Endodermal cell (in vitro differentiated cells): ENCODE results near the gene FBXW9. TPM values are rescaled to one million over a fixed set of nuclear protein-coding genes. Genes with fewer than 3 reads are reported as not detected.
"Not testable (repeated sequence)": the region's sequence is repeated elsewhere in the genome, so short reads cannot be mapped to it uniquely, and the experiment has no call there.

Experiments
- DNase-seq: peaks from one replicate; pipeline ENCODE4 v3.0.0-alpha.2; 2017
- H3K27ac ChIP-seq: 2 replicates; pipeline ENCODE4 v1.5.1; 2013; ENCODE audit warnings: mild to moderate bottlenecking, low read depth, low read length, moderate library complexity
- H3K27me3 ChIP-seq: 2 replicates; pipeline ENCODE4 v1.6.1; 2013; ENCODE audit warnings: mild to moderate bottlenecking, low read length, moderate library complexity; ENCODE audit not compliant: insufficient read depth, control insufficient read depth, poor library complexity, severe bottlenecking
- H3K36me3 ChIP-seq: 2 replicates; pipeline ENCODE4 v1.7.0; 2013; ENCODE audit warnings: mild to moderate bottlenecking, low read length, moderate library complexity; ENCODE audit not compliant: control insufficient read depth, insufficient read depth
- H3K4me1 ChIP-seq: one replicate; pipeline ENCODE4 v1.7.0; 2013; ENCODE audit warnings: low read length; ENCODE audit not compliant: control insufficient read depth, insufficient read depth
- H3K4me3 ChIP-seq: 2 replicates; pipeline ENCODE4 v1.5.1; 2013; ENCODE audit warnings: mild to moderate bottlenecking, low read length, moderate library complexity
- H3K9ac ChIP-seq: 2 replicates; pipeline ENCODE4 v1.6.1; 2013; ENCODE audit warnings: mild to moderate bottlenecking, low read length, moderate library complexity; ENCODE audit not compliant: poor library complexity, severe bottlenecking; ENCODE audit errors: extremely low read depth
- H3K9me3 ChIP-seq: 2 replicates; pipeline ENCODE4 v1.6.1; 2013; ENCODE audit warnings: mild to moderate bottlenecking, low read length, moderate library complexity; ENCODE audit not compliant: control insufficient read depth
- H3K27ac Mint-ChIP-seq: 2 replicates; pipeline ENCODE4 v1.8.0; 2020; ENCODE audit warnings: mixed read lengths
- H3K27me3 Mint-ChIP-seq: 2 replicates; pipeline ENCODE4 v1.8.0; 2021; ENCODE audit warnings: mild to moderate bottlenecking, mixed read lengths; ENCODE audit not compliant: insufficient read depth
- H3K36me3 Mint-ChIP-seq: 2 replicates; pipeline ENCODE4 v1.8.0; 2020; ENCODE audit warnings: low read depth, mixed read lengths
- H3K4me1 Mint-ChIP-seq: 2 replicates; pipeline ENCODE4 v1.8.0; 2020; ENCODE audit warnings: mixed read lengths
- H3K4me3 Mint-ChIP-seq: 2 replicates; pipeline ENCODE4 v1.8.0; 2020; ENCODE audit warnings: mild to moderate bottlenecking, moderate library complexity, mixed read lengths
- H3K9me3 Mint-ChIP-seq: 2 replicates; pipeline ENCODE4 v1.8.0; 2020; ENCODE audit warnings: mild to moderate bottlenecking, mixed read lengths
- WGBS, 2 experiments: methylation state at CpG; one replicate each; pipeline versions ENCODE4 v1.1.5 to v1.1.7; 2013; ENCODE audit warnings: missing lambda C conversion rate in 2 of 2, mixed read lengths in 1 of 2; ENCODE audit not compliant: insufficient coverage in 1 of 2, insufficient read length in 1 of 2; 5-methylcytosine and 5-hydroxymethylcytosine counted together
- total RNA-seq, 2 donors: library from RNA; stranded (reverse); fragmentation: NEBNext Ultra II Directional in 1 of 2; extraction: Animal tissue kit (Norgen Biotek cat#: 25700) in 1 of 2; gene quantifications; 2 replicates in 1 of 2; 3 replicates in 1 of 2; pipeline ENCODE4 v1.2.1, GENCODE V29; 2021
- TF ChIP-seq, protein P1 (sequence below): fragments of 200-600 bp; sonication (generic); conservative IDR thresholded peaks from 2 replicates; pipeline ENCODE4 v1.5.0; 2021; ENCODE audit warnings: antibody characterized with exemption, mild to moderate bottlenecking

The FBXW9 gene
- total RNA-seq, 2 donors from 2014 or later, result 12.6 to 14.7 TPM

DNA sequence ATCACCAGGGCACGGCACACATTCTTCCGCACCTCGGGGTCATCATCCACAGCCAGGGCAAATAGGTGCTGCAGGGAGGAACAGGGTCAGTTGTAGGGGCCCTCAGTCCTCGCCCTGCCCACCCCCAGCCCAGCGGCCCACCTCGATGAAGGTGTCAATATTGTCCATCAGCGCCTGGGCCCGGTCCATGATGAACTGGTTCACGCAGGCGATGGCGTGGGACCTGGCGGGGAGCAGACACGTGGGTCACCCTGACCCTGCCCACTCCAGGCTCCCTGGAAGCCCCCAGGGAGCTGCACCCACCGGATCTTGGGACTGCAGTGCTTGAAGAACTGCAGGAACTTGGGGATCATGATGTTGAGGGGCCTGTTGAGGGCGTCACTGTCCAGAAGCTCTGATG lies 18.7 kb upstream of the FBXW9 start:
- Mint-ChIP-seq H3K36me3 (peaks cover 75% of the 10 kb centered on the region), H3K9me3 (no peaks in the 10 kb centered on the region), H3K4me1 (no peaks in the 10 kb centered on the region), H3K27ac (no peak overlapping the region), H3K27me3 (no peaks in the 10 kb centered on the region), H3K4me3 (no peak overlapping the region)
- H3K9ac ChIP-seq, result no peak overlapping the region
- no peak for DNase-seq
- H3K4me1 ChIP-seq, result no peaks in the 10 kb centered on the region
- no peak overlapping the region for H3K27ac ChIP-seq
- no peaks in the 10 kb centered on the region for H3K27me3 ChIP-seq
- H3K36me3 ChIP-seq, result peaks cover 81% of the 10 kb centered on the region
- 96 to 99% methylated on average over 14 to 15 of the region's 15 CpGs for WGBS, 2 experiments
- H3K4me3 ChIP-seq, result no peak overlapping the region
- TF ChIP-seq, protein P1, sequence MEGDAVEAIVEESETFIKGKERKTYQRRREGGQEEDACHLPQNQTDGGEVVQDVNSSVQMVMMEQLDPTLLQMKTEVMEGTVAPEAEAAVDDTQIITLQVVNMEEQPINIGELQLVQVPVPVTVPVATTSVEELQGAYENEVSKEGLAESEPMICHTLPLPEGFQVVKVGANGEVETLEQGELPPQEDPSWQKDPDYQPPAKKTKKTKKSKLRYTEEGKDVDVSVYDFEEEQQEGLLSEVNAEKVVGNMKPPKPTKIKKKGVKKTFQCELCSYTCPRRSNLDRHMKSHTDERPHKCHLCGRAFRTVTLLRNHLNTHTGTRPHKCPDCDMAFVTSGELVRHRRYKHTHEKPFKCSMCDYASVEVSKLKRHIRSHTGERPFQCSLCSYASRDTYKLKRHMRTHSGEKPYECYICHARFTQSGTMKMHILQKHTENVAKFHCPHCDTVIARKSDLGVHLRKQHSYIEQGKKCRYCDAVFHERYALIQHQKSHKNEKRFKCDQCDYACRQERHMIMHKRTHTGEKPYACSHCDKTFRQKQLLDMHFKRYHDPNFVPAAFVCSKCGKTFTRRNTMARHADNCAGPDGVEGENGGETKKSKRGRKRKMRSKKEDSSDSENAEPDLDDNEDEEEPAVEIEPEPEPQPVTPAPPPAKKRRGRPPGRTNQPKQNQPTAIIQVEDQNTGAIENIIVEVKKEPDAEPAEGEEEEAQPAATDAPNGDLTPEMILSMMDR, result no peak
- H3K9me3 ChIP-seq, result no peaks in the 10 kb centered on the region

DNA sequence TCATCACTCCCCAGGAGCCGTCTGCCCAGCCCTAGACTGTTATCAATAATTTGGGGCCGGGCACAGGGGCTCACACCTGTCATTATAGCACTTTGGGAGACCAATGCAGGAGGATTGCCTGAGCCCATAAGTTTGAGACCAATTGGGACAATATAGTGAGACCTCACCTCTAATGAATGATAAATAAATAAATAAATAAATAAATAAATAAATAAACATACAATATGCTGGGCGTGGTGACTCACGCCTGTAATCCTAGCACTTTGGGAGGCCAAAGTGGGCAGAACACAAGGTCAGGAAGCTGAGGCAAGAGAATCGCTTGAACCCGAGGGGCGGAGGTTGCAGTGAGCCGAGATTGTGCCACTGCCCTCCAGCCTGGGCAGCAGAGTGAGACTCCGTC lies 16.9 kb upstream of the FBXW9 start:
- H3K27me3 Mint-ChIP-seq, DNase-seq, H3K9me3 ChIP-seq, H3K27ac Mint-ChIP-seq, H3K27me3 ChIP-seq, H3K9me3 Mint-ChIP-seq, H3K4me1 Mint-ChIP-seq, H3K4me1 ChIP-seq, H3K4me3 Mint-ChIP-seq, H3K4me3 ChIP-seq, H3K9ac ChIP-seq, H3K27ac ChIP-seq: not testable (repeated sequence)
- 84 to 96% methylated on average over 5 to 9 of the region's 9 CpGs for WGBS, 2 experiments
- peaks cover 85% of the 10 kb centered on the region for H3K36me3 ChIP-seq
- peaks cover 71% of the 10 kb centered on the region for H3K36me3 Mint-ChIP-seq

DNA sequence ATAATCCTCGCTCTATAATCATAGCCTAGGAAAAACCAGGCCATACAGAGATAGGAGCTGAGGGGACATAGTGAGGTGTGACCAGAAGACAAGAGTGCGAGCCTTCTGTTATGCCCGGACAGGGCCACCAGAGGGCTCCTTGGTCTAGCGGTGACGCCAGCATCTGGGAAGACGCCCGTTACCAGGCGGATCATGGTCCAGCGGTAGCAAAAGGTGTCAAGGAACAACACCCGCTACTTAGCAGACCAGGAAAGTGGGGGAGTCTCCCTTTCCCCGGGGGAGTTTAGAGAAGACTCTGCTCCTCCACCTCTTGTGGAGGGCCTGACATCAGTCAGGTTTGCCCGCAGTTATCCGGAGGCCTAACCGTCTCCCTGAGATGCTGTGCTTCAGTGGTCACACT lies 15.6 kb upstream of the FBXW9 start:
- H3K9me3 Mint-ChIP-seq, H3K4me3 Mint-ChIP-seq, H3K27ac Mint-ChIP-seq, DNase-seq, H3K27ac ChIP-seq, H3K4me3 ChIP-seq, H3K9ac ChIP-seq, H3K4me1 ChIP-seq, H3K27me3 ChIP-seq, H3K4me1 Mint-ChIP-seq, H3K9me3 ChIP-seq, H3K27me3 Mint-ChIP-seq: not testable (repeated sequence)
- 73% methylated on average over 12 of the region's 14 CpGs; no CpG with 5 or more reads in 1 of the 2 experiments for WGBS, 2 experiments
- TF ChIP-seq, protein P1, result peak; percentile 63
- peaks cover 73% of the 10 kb centered on the region for H3K36me3 Mint-ChIP-seq
- peaks cover 83% of the 10 kb centered on the region for H3K36me3 ChIP-seq

DNA sequence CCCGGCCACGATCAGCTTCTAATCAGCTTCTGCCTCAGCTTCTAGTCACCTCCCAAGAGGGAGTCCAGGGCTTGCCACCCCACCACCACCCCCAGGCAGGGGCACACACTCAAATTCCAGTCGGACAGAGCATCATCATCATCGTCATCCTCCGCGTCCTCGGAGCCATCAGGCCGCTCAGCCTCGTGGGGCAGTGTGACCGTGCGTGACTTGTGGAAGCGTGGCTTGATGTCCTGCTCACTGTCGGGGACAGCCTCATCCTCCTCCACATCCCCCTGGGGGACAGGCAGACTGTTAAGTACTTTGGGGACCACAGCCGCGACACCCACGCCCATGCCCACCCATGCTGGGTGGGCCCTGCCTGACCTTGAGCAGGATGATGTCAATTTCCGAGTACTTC lies 14.8 kb upstream of the FBXW9 start:
- H3K9me3 ChIP-seq, result no peaks in the 10 kb centered on the region
- H3K27ac Mint-ChIP-seq, result no peak overlapping the region
- H3K27me3 Mint-ChIP-seq, result no peaks in the 10 kb centered on the region
- H3K4me3 Mint-ChIP-seq, result no peak overlapping the region
- no peak overlapping the region for H3K9ac ChIP-seq
- peaks cover 83% of the 10 kb centered on the region for H3K36me3 ChIP-seq
- H3K27ac ChIP-seq, result no peak overlapping the region
- WGBS, 2 experiments, result 96 to 99% methylated on average over 9 to 17 of the region's 17 CpGs
- H3K9me3 Mint-ChIP-seq, result no peaks in the 10 kb centered on the region
- no peaks in the 10 kb centered on the region for H3K27me3 ChIP-seq
- H3K4me1 Mint-ChIP-seq, result no peaks in the 10 kb centered on the region
- DNase-seq, result no peak
- H3K36me3 Mint-ChIP-seq, result peaks cover 76% of the 10 kb centered on the region
- no peaks in the 10 kb centered on the region for H3K4me1 ChIP-seq
- TF ChIP-seq, protein P1, result no peak
- no peak overlapping the region for H3K4me3 ChIP-seq
